ENCODE measurements around the gene SLC8B1. TPM values are rescaled to one million over a fixed set of nuclear protein-coding genes. Genes with fewer than 3 reads are reported as not detected.

Gene SLC8B1
- total RNA-seq, 2 donors from 2014 or later: 23.1 to 94.7 TPM

DNA sequence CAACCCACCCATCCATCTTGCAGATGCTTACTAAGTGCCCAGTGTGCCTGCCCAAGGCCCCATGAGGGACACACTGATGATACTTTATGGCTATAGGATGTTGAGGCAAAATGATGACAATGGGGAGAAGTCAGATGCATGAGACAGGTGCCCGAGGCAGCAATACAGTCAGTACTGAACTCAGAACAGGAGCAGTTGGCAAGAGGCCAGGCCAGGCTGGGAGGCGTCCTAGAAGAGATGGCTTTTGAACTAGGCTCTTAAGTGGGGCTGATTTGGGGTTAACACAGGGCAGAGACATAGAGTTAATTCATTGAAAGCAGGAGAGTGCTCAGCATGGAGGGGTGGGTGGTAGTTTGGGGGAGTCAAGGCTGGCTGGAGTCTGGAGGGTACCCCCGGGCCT, 39.1 kb upstream of the SLC8B1 start:
- no peak for DNase-seq (ENCODE audit: low spot score)
- Histone ChIP-seq H3K27me3 (replicated peaks; ENCODE audit: insufficient read depth) (no peaks in the 10 kb centered on the region), H3K9me3 (no peaks in the 10 kb centered on the region), H3K4me1 (replicated peaks) (no peaks in the 10 kb centered on the region), H3K36me3 (no peaks in the 10 kb centered on the region), H3K4me3 (no peak overlapping the region), H3K27ac (no peak overlapping the region)
- intact Hi-C loops (cut with DNase I): no loop called here
- no peak for TF ChIP-seq POLR2AphosphoS5 (IDR thresholded peaks at IDR 0.05)
- TF ChIP-seq CTCF (IDR thresholded peaks at IDR 0.05): no peak
- TF ChIP-seq POLR2A (IDR thresholded peaks at IDR 0.05): no peak
- WGBS: 83% methylated on average over 3 of the region's 3 CpGs

DNA sequence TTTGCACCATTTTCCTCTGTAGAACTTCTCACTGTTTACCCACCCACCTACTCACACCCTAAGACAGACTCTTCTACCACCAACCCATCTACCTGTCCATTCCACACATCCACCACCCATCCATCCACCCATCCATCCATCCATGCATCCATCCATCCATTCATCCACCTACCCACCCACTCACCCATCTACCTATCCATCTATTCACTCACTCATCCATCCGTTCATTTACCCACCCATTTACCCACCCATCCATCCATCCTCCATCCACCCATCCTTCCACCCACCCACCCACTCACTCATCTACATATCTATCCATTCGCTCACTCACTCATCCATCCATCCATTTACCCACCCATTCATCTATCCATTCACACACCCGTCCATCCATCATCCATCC, 38.5 kb upstream of the SLC8B1 start:
- H3K36me3 ChIP-seq: no peaks in the 10 kb centered on the region
- DNase-seq (ENCODE audit: low spot score): no peak
- intact Hi-C loops (cut with DNase I): no loop called here
- 96% methylated on average over 3 of the region's 3 CpGs for WGBS
- H3K9me3 ChIP-seq: no peaks in the 10 kb centered on the region
- no peak overlapping the region for H3K4me3 ChIP-seq
- H3K27ac ChIP-seq: no peak overlapping the region
- no peaks in the 10 kb centered on the region for H3K4me1 ChIP-seq (replicated peaks)
- no peak for TF ChIP-seq POLR2A (IDR thresholded peaks at IDR 0.05)
- TF ChIP-seq CTCF (IDR thresholded peaks at IDR 0.05): no peak
- no peak for TF ChIP-seq POLR2AphosphoS5 (IDR thresholded peaks at IDR 0.05)
- no peaks in the 10 kb centered on the region for H3K27me3 ChIP-seq (replicated peaks; ENCODE audit: insufficient read depth)

DNA sequence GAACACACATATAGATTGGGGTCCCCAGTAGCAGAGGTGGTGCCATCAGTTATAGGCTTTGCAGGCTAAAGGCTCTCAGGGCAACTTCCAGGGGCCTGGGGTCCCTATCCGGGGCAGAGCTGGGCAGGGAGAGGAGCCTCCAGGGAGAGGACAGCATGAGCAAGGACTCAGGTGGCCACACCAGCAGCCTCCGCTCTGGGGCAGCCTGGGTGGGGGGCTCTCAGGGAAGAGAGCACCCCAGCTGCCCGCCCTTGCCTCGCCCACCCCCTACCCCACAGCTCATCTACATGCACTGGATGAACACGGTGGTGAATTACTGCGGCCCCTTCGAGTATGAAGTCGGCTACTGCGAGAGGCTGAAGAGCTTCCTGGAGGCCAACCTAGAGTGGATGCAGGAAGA, 37.5 kb upstream of the SLC8B1 start:
- DNase-seq (ENCODE audit: low spot score): no peak
- no peak overlapping the region for H3K4me3 ChIP-seq
- no peak overlapping the region for H3K27ac ChIP-seq
- no peaks in the 10 kb centered on the region for H3K36me3 ChIP-seq
- H3K9me3 ChIP-seq: no peaks in the 10 kb centered on the region
- H3K4me1 ChIP-seq (replicated peaks): no peaks in the 10 kb centered on the region
- TF ChIP-seq POLR2AphosphoS5 (IDR thresholded peaks at IDR 0.05) (no peak), POLR2A (IDR thresholded peaks at IDR 0.05) (no peak), CTCF (IDR thresholded peaks at IDR 0.05) (no peak)
- H3K27me3 ChIP-seq (replicated peaks; ENCODE audit: insufficient read depth): no peaks in the 10 kb centered on the region
- intact Hi-C loops (cut with DNase I): no loop called here
- 89% methylated on average over 9 of the region's 9 CpGs for WGBS

DNA sequence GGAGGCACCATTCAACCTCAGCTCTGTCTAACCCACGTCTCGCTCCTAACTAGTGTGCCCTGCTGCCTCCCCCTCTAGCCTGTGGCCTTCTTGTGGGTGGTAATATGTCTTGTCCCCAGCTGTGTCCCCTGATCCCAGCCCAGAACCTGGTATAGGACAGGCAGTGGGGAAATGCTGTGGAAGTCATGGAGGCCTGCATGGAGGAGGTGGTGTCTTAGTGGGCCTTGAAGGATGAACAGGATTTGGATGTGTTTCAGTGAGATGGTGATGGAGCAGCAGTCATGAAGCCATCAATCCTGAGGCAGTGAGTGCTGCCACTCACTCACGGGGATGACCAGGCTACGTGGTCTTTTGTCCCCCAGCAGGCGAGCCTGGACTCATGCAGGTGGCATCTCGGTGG, 36.9 kb upstream of the SLC8B1 start:
- no peak for DNase-seq (ENCODE audit: low spot score)
- no peaks in the 10 kb centered on the region for H3K4me1 ChIP-seq (replicated peaks)
- no peaks in the 10 kb centered on the region for H3K36me3 ChIP-seq
- TF ChIP-seq POLR2AphosphoS5 (IDR thresholded peaks at IDR 0.05): no peak
- no peaks in the 10 kb centered on the region for H3K9me3 ChIP-seq
- H3K4me3 ChIP-seq: no peak overlapping the region
- 95% methylated on average over 6 of the region's 6 CpGs for WGBS
- no peak overlapping the region for H3K27ac ChIP-seq
- no peaks in the 10 kb centered on the region for H3K27me3 ChIP-seq (replicated peaks; ENCODE audit: insufficient read depth)
- intact Hi-C loops (cut with DNase I): no loop called here

GRCh38 chr12:113370923-113371682, 36.2 kb upstream of the SLC8B1 start:
- 87% methylated on average over 7 of the region's 7 CpGs for WGBS
- DNase-seq (ENCODE audit: low spot score): no peak
- no peak overlapping the region for H3K27ac ChIP-seq
- intact Hi-C loops (cut with DNase I): no loop called here
- no peaks in the 10 kb centered on the region for H3K9me3 ChIP-seq
- TF ChIP-seq POLR2A (IDR thresholded peaks at IDR 0.05): no peak
- TF ChIP-seq CTCF (IDR thresholded peaks at IDR 0.05): no peak
- no peak for TF ChIP-seq POLR2AphosphoS5 (IDR thresholded peaks at IDR 0.05)
- H3K4me1 ChIP-seq (replicated peaks): no peaks in the 10 kb centered on the region
- no peaks in the 10 kb centered on the region for H3K27me3 ChIP-seq (replicated peaks; ENCODE audit: insufficient read depth)
- no peak overlapping the region for H3K4me3 ChIP-seq
- no peaks in the 10 kb centered on the region for H3K36me3 ChIP-seq
